Transverse colon (tissue), 4 donors: Measurements from ENCODE around the gene PAQR6. TPM values are rescaled to one million over a fixed set of nuclear protein-coding genes. Genes with fewer than 3 reads are reported as not detected.

Source experiments
- DNase-seq: peaks from one replicate; pipeline ENCODE4 v3.0.0-alpha.2; 2019
- H3K27ac ChIP-seq, 4 donors: fragments of 200-600 bp; sonication (generic); 2 replicates each; pipeline ENCODE4 v1.5.1; 2016 to 2018; ENCODE audit warnings: inconsistent platforms in 4 of 4
- H3K27me3 ChIP-seq: fragments of 200-600 bp; sonication (generic); 2 replicates; pipeline ENCODE4 v1.5.1; 2017; ENCODE audit warnings: inconsistent platforms
- H3K36me3 ChIP-seq, 4 donors: fragments of 200-600 bp; sonication (generic); 2 replicates each; pipeline ENCODE4 v1.5.1; 2017 to 2019; ENCODE audit warnings: inconsistent platforms in 4 of 4
- H3K4me1 ChIP-seq, 4 donors: fragments of 200-600 bp; sonication (generic); 2 replicates each; pipeline ENCODE4 v1.5.1; 2017 to 2020; ENCODE audit warnings: inconsistent platforms in 4 of 4
- H3K4me3 ChIP-seq, 4 donors: fragments of 200-600 bp; sonication (generic); 1 replicate in 1 of 4; 2 replicates in 3 of 4; pipeline versions ENCODE4 v1.5.1 to v1.6.1; 2017 to 2019; ENCODE audit warnings: inconsistent platforms in 4 of 4
- H3K9me3 ChIP-seq, 2 donors: fragments of 200-600 bp; sonication (generic); 2 replicates each; pipeline ENCODE4 v1.5.1; 2017 to 2019; ENCODE audit warnings: inconsistent platforms in 2 of 2
- EP300 ChIP-seq: sonication (generic); formaldehyde crosslinking; IDR thresholded peaks from one replicate; pipeline ENCODE4 v1.6.1; 2017; ENCODE audit warnings: antibody characterized with exemption, low read depth
- POLR2A ChIP-seq: fragments of 450-650 bp; IDR thresholded peaks from one replicate; pipeline ENCODE4 v1.6.1; 2016; ENCODE audit warnings: antibody characterized with exemption, mild to moderate bottlenecking, moderate library complexity
- POLR2AphosphoS5 ChIP-seq, 3 donors: sonication (generic); formaldehyde crosslinking; IDR thresholded peaks; one replicate each; pipeline ENCODE4 v1.6.1; 2016; ENCODE audit warnings: antibody characterized with exemption in 3 of 3
- WGBS, 2 donors: methylation state at CpG; one replicate each; pipeline ENCODE4 v1.1.5; 2018; ENCODE audit warnings: low coverage in 1 of 2; 5-methylcytosine and 5-hydroxymethylcytosine counted together
- in situ Hi-C, 4 donors: fragments of 200-750 bp; cut with MboI; loops; one replicate each; pipeline versions ENCODE4 v1.15.0 to v1.15.1; 2017; ENCODE audit warnings: low sequenced_read_pairs in 3 of 4, low pct_ligation_motif_present in 1 of 4, low pct_unique_long_range_greater_than_20kb in 1 of 4
- intact Hi-C: fragments of 100-400 bp; cut with DNase I; formaldehyde crosslinking; loops from one replicate; pipeline ENCODE4 v1.15.1; 2023; ENCODE audit warnings: low total_unique reads
- total RNA-seq, 4 donors: library from RNA; depleted of rRNA; stranded (reverse); fragments of >200 nt; gene quantifications; one replicate each; pipeline ENCODE4 v1.1.0, GENCODE V29; 2016
- TF ChIP-seq, protein P1 (sequence below), 5 experiments: fragments of 200-600 bp in 3 of 5; fragments of 450-650 bp in 2 of 5; sonication (generic) in 3 of 5; IDR thresholded peaks; 1 replicate in 2 of 5; 2 replicates in 3 of 5; pipeline ENCODE4 v1.5.1; 2016 to 2017; ENCODE audit warnings: antibody characterized with exemption in 5 of 5, inconsistent platforms in 3 of 5, mild to moderate bottlenecking in 2 of 5, moderate library complexity in 1 of 5

Gene PAQR6
- total RNA-seq, 4 donors from 2014 or later = 1.7 to 3.1 TPM; not detected in 2

GRCh38 chr1:156232201-156232894 lies 15.5 kb downstream of the PAQR6 start:
- no peaks in the 10 kb centered on the region for H3K27me3 ChIP-seq
- in situ Hi-C loops (no loop called here), intact Hi-C loops (no loop called here)
- peaks cover 0 to 27% (median 11%) of the 10 kb centered on the region in 4 donors for H3K36me3 ChIP-seq
- no peaks in the 10 kb centered on the region for H3K4me1 ChIP-seq
- H3K27ac ChIP-seq = no peak overlapping the region
- WGBS, 2 donors = 85 to 98% methylated on average over 3 to 12 of the region's 12 CpGs
- H3K9me3 ChIP-seq = no peaks in the 10 kb centered on the region
- DNase-seq = no peak
- TF ChIP-seq POLR2A = no peak
- no peak for TF ChIP-seq EP300
- TF ChIP-seq, protein P1, sequence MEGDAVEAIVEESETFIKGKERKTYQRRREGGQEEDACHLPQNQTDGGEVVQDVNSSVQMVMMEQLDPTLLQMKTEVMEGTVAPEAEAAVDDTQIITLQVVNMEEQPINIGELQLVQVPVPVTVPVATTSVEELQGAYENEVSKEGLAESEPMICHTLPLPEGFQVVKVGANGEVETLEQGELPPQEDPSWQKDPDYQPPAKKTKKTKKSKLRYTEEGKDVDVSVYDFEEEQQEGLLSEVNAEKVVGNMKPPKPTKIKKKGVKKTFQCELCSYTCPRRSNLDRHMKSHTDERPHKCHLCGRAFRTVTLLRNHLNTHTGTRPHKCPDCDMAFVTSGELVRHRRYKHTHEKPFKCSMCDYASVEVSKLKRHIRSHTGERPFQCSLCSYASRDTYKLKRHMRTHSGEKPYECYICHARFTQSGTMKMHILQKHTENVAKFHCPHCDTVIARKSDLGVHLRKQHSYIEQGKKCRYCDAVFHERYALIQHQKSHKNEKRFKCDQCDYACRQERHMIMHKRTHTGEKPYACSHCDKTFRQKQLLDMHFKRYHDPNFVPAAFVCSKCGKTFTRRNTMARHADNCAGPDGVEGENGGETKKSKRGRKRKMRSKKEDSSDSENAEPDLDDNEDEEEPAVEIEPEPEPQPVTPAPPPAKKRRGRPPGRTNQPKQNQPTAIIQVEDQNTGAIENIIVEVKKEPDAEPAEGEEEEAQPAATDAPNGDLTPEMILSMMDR (IDR thresholded peaks at IDR 0.05) = no peak
- H3K4me3 ChIP-seq = no peak overlapping the region

DNA sequence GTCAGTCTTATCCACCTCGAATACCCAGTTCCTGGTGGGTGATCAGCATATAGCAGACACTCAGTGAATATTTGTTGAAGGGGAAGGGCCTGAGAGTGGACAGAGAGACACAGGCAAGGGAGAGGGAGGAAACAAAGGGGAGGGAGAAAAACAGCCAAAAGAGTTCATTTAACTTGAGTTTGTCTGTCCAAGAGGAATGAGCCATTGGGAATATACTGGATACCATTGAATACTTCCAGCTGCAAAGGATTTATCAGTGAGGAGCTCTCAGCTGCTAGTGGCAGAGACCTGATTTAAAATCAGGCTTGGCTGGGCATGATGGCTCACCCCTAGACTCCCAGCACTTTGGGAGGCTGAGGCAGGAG lies 17.4 kb downstream of the PAQR6 start:
- Histone ChIP-seq H3K27me3 (no peaks in the 10 kb centered on the region), H3K4me3 (no peak overlapping the region), H3K27ac (peak overlapping the region in 1 of 4 donors; percentile 6), H3K4me1 (peaks cover 0 to 3% (median 1%) of the 10 kb centered on the region in 4 donors), H3K36me3 (peaks cover 0 to 20% (median 5%) of the 10 kb centered on the region in 4 donors), H3K9me3 (no peaks in the 10 kb centered on the region)
- no peak for DNase-seq
- 80 to 89% methylated on average over 1 of the region's 1 CpG for WGBS, 2 donors
- TF ChIP-seq EP300 (no peak), POLR2AphosphoS5 (IDR thresholded peaks at IDR 0.05) (no peak), POLR2A (no peak)
- TF ChIP-seq, protein P1 (IDR thresholded peaks at IDR 0.05) = no peak
- in situ Hi-C loops = no loop called here
- intact Hi-C loops = no loop called here

DNA sequence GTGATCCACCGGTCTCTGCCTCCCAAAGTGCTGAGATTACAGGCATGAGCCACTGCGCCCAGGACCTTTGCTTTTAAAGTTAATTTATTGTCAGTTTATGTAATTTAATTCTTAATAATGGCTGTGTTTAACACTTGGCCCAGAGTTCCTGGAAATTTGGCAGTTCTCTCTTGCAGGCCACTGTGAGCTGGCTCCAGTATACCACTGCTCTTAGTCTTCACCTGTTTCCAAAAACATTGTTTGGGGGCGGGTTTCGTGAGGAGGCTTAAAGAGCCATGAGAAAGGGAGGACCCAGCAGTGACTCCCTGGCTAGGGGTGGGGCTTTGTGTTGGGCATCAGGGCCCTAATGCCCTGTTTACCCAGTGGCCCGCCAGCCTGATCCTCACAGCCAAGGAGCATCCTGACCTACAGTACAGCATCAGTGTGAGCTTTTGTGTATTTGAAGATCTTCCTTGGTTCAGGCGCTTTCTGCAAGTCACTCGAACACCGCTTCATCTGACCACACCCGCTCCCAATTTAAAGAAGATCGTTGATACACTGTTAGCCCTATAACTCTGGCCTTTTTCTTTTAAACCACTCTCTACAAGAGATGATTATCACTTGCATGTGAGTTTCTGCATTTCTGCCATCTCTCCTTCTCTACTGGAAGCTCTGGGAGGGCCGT lies 17.9 kb downstream of the PAQR6 start:
- no peak for DNase-seq
- TF ChIP-seq POLR2AphosphoS5 (IDR thresholded peaks at IDR 0.05) = no peak
- TF ChIP-seq EP300 = no peak
- TF ChIP-seq POLR2A = no peak
- TF ChIP-seq, protein P1 (IDR thresholded peaks at IDR 0.05) = no peak
- Histone ChIP-seq H3K27ac (peak overlapping the region in 1 of 4 donors; percentile 6), H3K4me3 (no peak overlapping the region), H3K36me3 (peaks cover 0 to 20% (median 5%) of the 10 kb centered on the region in 4 donors), H3K4me1 (peaks cover 0 to 8% (median 4%) of the 10 kb centered on the region in 4 donors), H3K27me3 (no peaks in the 10 kb centered on the region), H3K9me3 (no peaks in the 10 kb centered on the region)
- intact Hi-C loops (no loop called here), in situ Hi-C loops (loop anchor here in 3 of 4 donors (5.0 to 10.0 kb wide), 3 partner anchors 83 to 138 kb away; no protein-coding TSS in a partner anchor)
- WGBS, 2 donors = 80 to 84% methylated on average over 2 to 11 of the region's 11 CpGs

DNA sequence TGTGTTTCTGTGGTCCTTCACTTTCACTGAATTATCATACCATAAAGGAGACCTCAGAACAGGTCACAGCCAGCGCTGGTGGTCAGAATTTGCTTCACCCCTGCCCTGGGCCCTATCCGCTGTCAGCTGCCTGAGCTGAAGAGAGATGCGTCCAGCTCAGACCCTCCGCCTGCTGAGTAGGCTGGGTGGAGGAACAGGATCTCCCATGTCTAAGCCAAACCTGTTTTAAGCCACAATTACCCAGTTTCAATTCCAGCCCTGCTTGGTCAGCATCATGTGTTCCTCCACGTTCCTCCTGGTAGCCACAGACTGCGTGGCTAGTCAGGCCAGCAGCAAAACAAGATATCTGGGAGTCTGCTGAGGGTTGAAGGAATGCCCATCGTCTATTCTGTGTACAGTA lies 19.4 kb downstream of the PAQR6 start:
- no peak for DNase-seq
- H3K36me3 ChIP-seq = peaks cover 0 to 9% (median 0%) of the 10 kb centered on the region in 4 donors
- TF ChIP-seq POLR2A (no peak), EP300 (no peak), POLR2AphosphoS5 (IDR thresholded peaks at IDR 0.05) (no peak)
- TF ChIP-seq, protein P1 (IDR thresholded peaks at IDR 0.05) = no peak
- no peaks in the 10 kb centered on the region for H3K9me3 ChIP-seq
- WGBS, 2 donors = 85% methylated on average over 7 of the region's 7 CpGs; no CpG with 5 or more reads in 1 of the 2 donors
- in situ Hi-C loops = loop anchor here in 3 of 4 donors (5.0 to 10.0 kb wide), 3 partner anchors 81 to 136 kb away; no protein-coding TSS in a partner anchor
- no peak overlapping the region for H3K27ac ChIP-seq
- no peaks in the 10 kb centered on the region for H3K27me3 ChIP-seq
- peaks cover 0 to 10% (median 4%) of the 10 kb centered on the region in 4 donors for H3K4me1 ChIP-seq
- intact Hi-C loops = no loop called here
- no peak overlapping the region for H3K4me3 ChIP-seq
